Mammary epithelial cell (primary cell): Measurements from ENCODE around the gene MACIR.

Experiments
- CTCF ChIP-seq, 2 donors: IDR thresholded peaks in 1 of 2; conservative IDR thresholded peaks in 1 of 2; 2 replicates each; pipeline ENCODE4 v1.5.1; 2011 to 2012; ENCODE audit warnings: inconsistent platforms in 2 of 2, low read length in 2 of 2, mild to moderate bottlenecking in 2 of 2, control low read depth in 1 of 2, low read depth in 1 of 2; ENCODE audit not compliant: insufficient read depth in 1 of 2; ENCODE audit errors: extremely low read depth in 1 of 2
- EZH2 ChIP-seq: IDR thresholded peaks from 2 replicates; pipeline ENCODE4 v1.6.1; 2012; ENCODE audit warnings: low read length, inconsistent platforms, borderline replicate concordance

GRCh38 chr5:103234239-103234975 lies 24.2 kb upstream of the MACIR start:
- no peak for TF ChIP-seq EZH2
- no peak for TF ChIP-seq CTCF (conservative IDR thresholded peaks at IDR 0.05 in 1 of 2, IDR thresholded peaks at IDR 0.05 in 1 of 2; ENCODE audit: extremely low read depth in 1 of 2, insufficient read depth in 1 of 2, low read depth in 1 of 2, low read length in 2 of 2)
